Colonic mucosa (tissue), 4 donors: Measurements from ENCODE around the gene ERBB4. TPM values are rescaled to one million over a fixed set of nuclear protein-coding genes. Genes with fewer than 3 reads are reported as not detected.

Experiments used
- DNase-seq: peaks from one replicate; pipeline ENCODE4 v3.0.0-alpha.2; 2020
- H3K27ac ChIP-seq: fragments of 200-600 bp; one replicate; pipeline ENCODE4 v1.8.0; 2021
- H3K27me3 ChIP-seq: fragments of 200-600 bp; one replicate; pipeline ENCODE4 v1.8.0; 2021
- H3K36me3 ChIP-seq: fragments of 200-600 bp; one replicate; pipeline ENCODE4 v1.8.0; 2021
- H3K4me1 ChIP-seq: fragments of 200-600 bp; one replicate; pipeline ENCODE4 v1.8.0; 2021; ENCODE audit warnings: mild to moderate bottlenecking
- H3K4me3 ChIP-seq: fragments of 200-600 bp; one replicate; pipeline ENCODE4 v1.8.0; 2021
- H3K9ac ChIP-seq, 2 donors: one replicate each; pipeline ENCODE4 v1.7.0; 2013; ENCODE audit warnings: control low read depth in 2 of 2, low read depth in 2 of 2, low read length in 2 of 2
- H3K9me3 ChIP-seq: fragments of 200-600 bp; one replicate; pipeline ENCODE4 v1.8.0; 2021
- intact Hi-C: fragments of 100-400 bp; cut with DNase I; formaldehyde crosslinking; loops from one replicate; pipeline ENCODE4 v1.14.1; 2022
- total RNA-seq, 2 donors: library from RNA; stranded (reverse); fragmentation: NEBNext Ultra II Directional in 1 of 2; extraction: Animal tissue kit (Norgen Biotek cat#: 25700) in 1 of 2; gene quantifications; one replicate each; pipeline ENCODE4 v1.2.1, GENCODE V29; 2021
- TF ChIP-seq, protein P1 (sequence below): fragments of 200-600 bp; IDR thresholded peaks from one replicate; pipeline ENCODE4 v1.8.0; 2022; ENCODE audit warnings: antibody characterized with exemption, mild to moderate bottlenecking
- donor health status: healthy.
- donor health status: DM: no; HTN: no; CAD: no.
- donor health status: DM: no; HTN: no; CAD: no.

Gene ERBB4
- total RNA-seq, 2 donors from 2014 or later, result 0.05 to 0.07 TPM

DNA sequence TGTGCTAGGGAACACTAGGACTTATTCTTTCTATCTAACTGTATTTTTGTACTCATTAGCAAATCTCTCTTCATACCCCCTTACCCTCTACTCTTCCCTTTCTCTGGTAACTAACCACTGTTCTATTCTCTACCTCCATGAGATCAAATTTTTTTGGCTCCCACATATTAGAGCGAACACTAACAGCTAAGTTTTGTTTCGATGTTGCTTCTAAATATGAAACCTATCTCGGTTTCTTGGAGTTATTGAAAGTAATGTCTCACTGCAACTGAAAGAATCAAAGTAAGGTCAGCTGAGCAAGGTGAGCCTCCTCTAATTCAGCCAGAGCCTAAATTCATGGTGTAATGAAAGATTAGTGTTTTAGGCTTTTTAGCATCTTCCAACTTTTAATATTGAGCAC, 1024.6 kb downstream of the ERBB4 start:
- no peak for DNase-seq
- no peak overlapping the region for H3K9ac ChIP-seq
- H3K27ac ChIP-seq, result no peak overlapping the region
- H3K27me3 ChIP-seq, result no peaks in the 10 kb centered on the region
- no peaks in the 10 kb centered on the region for H3K36me3 ChIP-seq
- no peaks in the 10 kb centered on the region for H3K9me3 ChIP-seq
- H3K4me3 ChIP-seq, result no peak overlapping the region
- TF ChIP-seq, protein P1, sequence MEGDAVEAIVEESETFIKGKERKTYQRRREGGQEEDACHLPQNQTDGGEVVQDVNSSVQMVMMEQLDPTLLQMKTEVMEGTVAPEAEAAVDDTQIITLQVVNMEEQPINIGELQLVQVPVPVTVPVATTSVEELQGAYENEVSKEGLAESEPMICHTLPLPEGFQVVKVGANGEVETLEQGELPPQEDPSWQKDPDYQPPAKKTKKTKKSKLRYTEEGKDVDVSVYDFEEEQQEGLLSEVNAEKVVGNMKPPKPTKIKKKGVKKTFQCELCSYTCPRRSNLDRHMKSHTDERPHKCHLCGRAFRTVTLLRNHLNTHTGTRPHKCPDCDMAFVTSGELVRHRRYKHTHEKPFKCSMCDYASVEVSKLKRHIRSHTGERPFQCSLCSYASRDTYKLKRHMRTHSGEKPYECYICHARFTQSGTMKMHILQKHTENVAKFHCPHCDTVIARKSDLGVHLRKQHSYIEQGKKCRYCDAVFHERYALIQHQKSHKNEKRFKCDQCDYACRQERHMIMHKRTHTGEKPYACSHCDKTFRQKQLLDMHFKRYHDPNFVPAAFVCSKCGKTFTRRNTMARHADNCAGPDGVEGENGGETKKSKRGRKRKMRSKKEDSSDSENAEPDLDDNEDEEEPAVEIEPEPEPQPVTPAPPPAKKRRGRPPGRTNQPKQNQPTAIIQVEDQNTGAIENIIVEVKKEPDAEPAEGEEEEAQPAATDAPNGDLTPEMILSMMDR, result no peak
- intact Hi-C loops, result no loop called here
- H3K4me1 ChIP-seq, result no peaks in the 10 kb centered on the region

DNA sequence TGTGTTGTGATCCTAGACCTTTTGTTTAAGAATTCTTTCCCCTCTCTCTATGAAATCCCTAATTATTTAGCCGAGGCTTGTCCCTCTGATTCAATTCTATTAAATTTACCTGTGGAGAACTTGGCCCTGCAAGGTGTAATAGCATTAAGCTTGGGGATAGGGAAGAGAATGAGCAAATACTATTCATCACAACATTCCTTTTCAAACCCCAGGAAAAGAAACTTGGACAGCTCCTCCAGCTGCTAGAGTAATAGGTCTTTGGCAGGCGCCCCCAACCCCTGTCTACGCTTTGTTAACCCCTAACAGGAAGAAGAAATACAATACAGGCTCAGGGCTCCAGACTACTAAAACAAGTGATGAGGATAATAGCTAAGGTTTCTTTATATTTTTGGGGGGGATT, 1025.2 kb downstream of the ERBB4 start:
- H3K27ac ChIP-seq, result no peak overlapping the region
- no peaks in the 10 kb centered on the region for H3K9me3 ChIP-seq
- no peak overlapping the region for H3K9ac ChIP-seq
- no peaks in the 10 kb centered on the region for H3K27me3 ChIP-seq
- no peak for DNase-seq
- no peaks in the 10 kb centered on the region for H3K4me1 ChIP-seq
- intact Hi-C loops, result no loop called here
- no peak overlapping the region for H3K4me3 ChIP-seq
- TF ChIP-seq, protein P1, result no peak
- H3K36me3 ChIP-seq, result no peaks in the 10 kb centered on the region

DNA sequence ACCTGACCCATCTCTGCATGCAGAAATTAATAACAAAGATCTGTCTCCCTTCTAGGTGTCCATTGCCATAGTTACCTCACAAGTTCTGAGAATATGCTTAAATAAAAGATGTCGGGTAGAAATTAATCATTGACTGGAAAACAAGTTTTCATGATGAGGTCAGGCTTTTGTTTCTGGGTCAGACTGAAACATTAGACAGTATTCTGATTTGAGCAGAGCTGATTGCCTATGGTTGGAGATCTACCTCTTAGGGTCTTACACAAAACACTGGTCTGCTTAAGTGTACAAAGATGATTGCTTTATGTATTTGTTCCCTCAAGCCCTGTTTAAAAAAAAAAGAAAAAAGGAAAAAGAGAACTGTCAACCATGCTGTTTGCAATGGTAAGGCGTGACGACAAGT, 1025.8 kb downstream of the ERBB4 start:
- TF ChIP-seq, protein P1, result no peak
- intact Hi-C loops, result no loop called here
- Histone ChIP-seq H3K9ac (no peak overlapping the region), H3K9me3 (no peaks in the 10 kb centered on the region), H3K27me3 (no peaks in the 10 kb centered on the region), H3K36me3 (no peaks in the 10 kb centered on the region), H3K4me1 (no peaks in the 10 kb centered on the region), H3K27ac (no peak overlapping the region), H3K4me3 (no peak overlapping the region)
- no peak for DNase-seq

DNA sequence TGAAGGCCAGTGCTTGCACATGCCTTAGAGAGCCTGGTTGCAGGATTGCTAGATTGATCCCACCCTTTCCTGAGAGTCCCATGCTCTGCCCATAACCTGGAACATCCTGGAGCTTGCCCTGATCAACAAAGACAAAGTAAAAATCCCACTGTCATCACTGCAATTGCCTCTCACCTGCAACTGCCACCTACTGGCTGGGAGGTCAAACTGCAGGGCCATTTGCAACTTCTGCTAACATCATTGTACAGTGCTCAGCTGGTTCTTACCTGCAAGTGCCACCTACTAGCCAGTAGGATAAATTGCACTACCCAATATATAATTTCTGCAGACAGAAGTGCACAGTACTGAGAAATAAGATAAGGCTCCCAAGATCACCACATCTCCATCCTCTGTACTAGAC, 1034.7 kb downstream of the ERBB4 start:
- Histone ChIP-seq H3K9ac (no peak overlapping the region), H3K9me3 (no peaks in the 10 kb centered on the region), H3K4me3 (no peak overlapping the region), H3K27ac (no peak overlapping the region), H3K27me3 (no peaks in the 10 kb centered on the region), H3K36me3 (no peaks in the 10 kb centered on the region), H3K4me1 (no peaks in the 10 kb centered on the region)
- intact Hi-C loops, result no loop called here
- no peak for DNase-seq
- TF ChIP-seq, protein P1, result no peak

DNA sequence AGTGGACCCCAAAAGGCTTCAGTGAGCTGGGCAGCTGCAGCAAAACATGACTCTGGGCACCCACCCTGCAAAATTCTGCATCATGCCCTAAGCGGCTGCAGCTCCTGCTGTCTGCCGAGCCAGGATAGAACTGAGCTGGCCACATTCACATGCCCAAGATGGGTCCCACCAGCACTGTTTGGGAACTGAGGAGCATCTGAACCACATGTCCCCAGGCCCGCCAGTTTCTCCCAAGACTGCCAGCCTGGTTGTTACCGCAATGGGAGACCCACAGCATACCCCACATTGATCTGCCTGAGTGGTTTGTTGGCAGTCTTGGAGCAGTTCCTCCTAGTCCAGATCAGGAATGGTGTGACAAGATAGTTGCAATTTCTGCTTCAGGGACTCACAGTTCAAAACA, 1035.4 kb downstream of the ERBB4 start:
- TF ChIP-seq, protein P1, result no peak
- Histone ChIP-seq H3K4me3 (no peak overlapping the region), H3K27me3 (no peaks in the 10 kb centered on the region), H3K27ac (no peak overlapping the region), H3K9ac (no peak overlapping the region), H3K36me3 (no peaks in the 10 kb centered on the region), H3K4me1 (no peaks in the 10 kb centered on the region), H3K9me3 (no peaks in the 10 kb centered on the region)
- intact Hi-C loops, result no loop called here
- DNase-seq, result no peak
